Subcutaneous abdominal adipose tissue (tissue), 5 donors: Measurements from ENCODE around the gene POLH.
A peak's percentile ranks its signal among the peaks of the same experiment; 100 is the strongest.

Experiments
- H3K27ac ChIP-seq: one replicate; pipeline ENCODE4 v1.7.0; 2013; ENCODE audit warnings: low read depth, mild to moderate bottlenecking, inconsistent platforms, low read length, moderate library complexity
- H3K27me3 ChIP-seq, 5 donors: one replicate each; pipeline ENCODE4 v1.7.0; 2013; ENCODE audit warnings: low read length in 5 of 5, inconsistent platforms in 1 of 5; ENCODE audit not compliant: control insufficient read depth in 5 of 5, insufficient read depth in 4 of 5
- H3K36me3 ChIP-seq, 5 donors: one replicate each; pipeline ENCODE4 v1.7.0; 2013; ENCODE audit warnings: low read length in 5 of 5; ENCODE audit not compliant: control insufficient read depth in 5 of 5, insufficient read depth in 5 of 5
- H3K4me1 ChIP-seq, 5 donors: one replicate each; pipeline ENCODE4 v1.7.0; 2013; ENCODE audit warnings: low read length in 5 of 5, mild to moderate bottlenecking in 3 of 5, moderate library complexity in 1 of 5; ENCODE audit not compliant: control insufficient read depth in 5 of 5, insufficient read depth in 5 of 5
- H3K4me3 ChIP-seq, 5 donors: one replicate each; pipeline ENCODE4 v1.7.0; 2013; ENCODE audit warnings: low read length in 5 of 5, low read depth in 1 of 5
- H3K9ac ChIP-seq, 5 donors: one replicate each; pipeline ENCODE4 v1.7.0; 2013; ENCODE audit warnings: low read length in 5 of 5, mild to moderate bottlenecking in 4 of 5, moderate library complexity in 3 of 5
- H3K9me3 ChIP-seq, 5 donors: one replicate each; pipeline ENCODE4 v1.7.0; 2013; ENCODE audit warnings: low read length in 5 of 5; ENCODE audit not compliant: control insufficient read depth in 5 of 5
- donor health status: healthy.
- donor health status: healthy.
- donor health status: healthy.
- donor health status: healthy.
- donor health status: healthy.

The POLH gene

GRCh38 chr6:43600595-43600994, 24.6 kb downstream of the POLH start:
- Histone ChIP-seq H3K27me3 (no peaks in the 10 kb centered on the region), H3K4me1 (no peaks in the 10 kb centered on the region), H3K4me3 (no peak overlapping the region), H3K9me3 (no peaks in the 10 kb centered on the region), H3K27ac (no peak overlapping the region), H3K36me3 (peaks cover 18 to 49% (median 32%) of the 10 kb centered on the region in 5 donors), H3K9ac (peak overlapping the region in 1 of 5 donors; percentile 32)

GRCh38 chr6:43604174-43604573, 28.2 kb downstream of the POLH start:
- peak overlapping the region in 1 of 5 donors; percentile 7 for H3K9ac ChIP-seq
- peaks cover 0 to 4% (median 0%) of the 10 kb centered on the region in 5 donors for H3K4me1 ChIP-seq
- H3K4me3 ChIP-seq: no peak overlapping the region
- no peak overlapping the region for H3K27ac ChIP-seq
- no peaks in the 10 kb centered on the region for H3K9me3 ChIP-seq
- no peaks in the 10 kb centered on the region for H3K27me3 ChIP-seq
- H3K36me3 ChIP-seq: peaks cover 14 to 45% (median 29%) of the 10 kb centered on the region in 5 donors

DNA sequence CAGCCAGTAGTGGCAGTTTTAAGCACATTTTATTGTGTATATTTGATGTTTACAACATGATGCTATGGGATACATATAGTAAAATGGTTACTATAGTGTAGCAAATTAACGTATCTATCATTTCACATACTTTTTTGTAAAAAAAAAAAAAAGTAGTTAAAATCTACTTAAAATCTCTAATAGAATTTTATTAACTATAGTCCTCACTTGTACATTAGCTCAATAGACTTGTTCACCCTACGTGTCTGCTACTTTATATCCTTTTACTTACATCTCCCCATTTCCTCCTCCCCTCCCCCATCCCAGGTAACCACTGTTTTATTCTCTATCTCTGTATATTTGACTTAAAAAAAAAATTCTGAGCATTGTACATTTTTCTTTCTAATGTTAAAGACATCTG, 30.0 kb downstream of the POLH start:
- Histone ChIP-seq H3K27me3 (no peaks in the 10 kb centered on the region), H3K4me1 (peaks cover 0 to 4% (median 0%) of the 10 kb centered on the region in 5 donors), H3K9me3 (no peaks in the 10 kb centered on the region), H3K27ac (no peak overlapping the region), H3K9ac (no peak overlapping the region), H3K4me3 (no peak overlapping the region), H3K36me3 (peaks cover 15 to 48% (median 34%) of the 10 kb centered on the region in 5 donors)

DNA sequence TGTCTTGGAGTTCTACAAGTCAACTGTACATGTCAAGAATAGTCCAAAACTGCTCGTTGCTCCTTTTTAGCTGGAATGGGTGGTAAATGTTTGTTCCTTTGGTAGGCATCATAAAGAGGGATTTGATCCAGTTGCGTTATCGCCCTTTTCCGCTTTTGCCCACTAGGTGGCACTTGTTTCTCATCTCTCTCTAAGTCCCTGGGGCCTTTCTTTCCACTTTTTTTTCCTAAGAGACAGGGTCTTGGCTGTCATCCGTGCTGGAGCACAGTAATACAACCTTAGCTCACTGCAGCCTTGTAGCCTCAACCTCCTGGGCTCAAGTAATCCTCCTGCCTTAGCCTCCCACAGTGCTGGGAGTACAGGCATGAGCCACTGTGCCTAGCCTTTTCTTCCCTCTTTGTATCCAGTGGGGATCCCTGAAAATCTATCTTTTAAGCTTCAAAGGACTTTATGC, 32.4 kb downstream of the POLH start:
- H3K27ac ChIP-seq: no peak overlapping the region
- peaks cover 13 to 37% (median 28%) of the 10 kb centered on the region in 5 donors for H3K36me3 ChIP-seq
- peaks cover 0 to 4% (median 0%) of the 10 kb centered on the region in 5 donors for H3K4me1 ChIP-seq
- H3K9ac ChIP-seq: no peak overlapping the region
- H3K27me3 ChIP-seq: no peaks in the 10 kb centered on the region
- no peak overlapping the region for H3K4me3 ChIP-seq
- H3K9me3 ChIP-seq: no peaks in the 10 kb centered on the region

DNA sequence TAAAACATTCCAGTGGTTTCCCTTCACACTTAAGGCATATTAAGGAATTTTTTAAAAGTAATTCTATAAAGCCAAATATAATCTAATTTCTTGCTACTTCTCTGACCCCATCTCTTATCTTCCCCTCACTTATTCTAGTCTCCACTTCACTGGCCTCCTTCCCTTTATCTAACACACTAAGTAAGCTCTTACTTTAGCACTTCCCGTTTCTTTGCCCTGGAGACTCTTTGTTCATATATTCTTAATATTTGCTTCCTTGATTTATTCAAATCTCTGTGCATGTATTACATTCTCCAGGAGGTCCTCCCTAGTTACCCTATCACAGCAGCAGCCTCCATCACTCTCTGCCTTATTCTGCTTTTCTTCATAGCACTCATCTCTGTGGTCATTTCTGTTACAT, 32.8 kb downstream of the POLH start:
- no peak overlapping the region for H3K27ac ChIP-seq
- H3K27me3 ChIP-seq: no peaks in the 10 kb centered on the region
- H3K9ac ChIP-seq: no peak overlapping the region
- H3K9me3 ChIP-seq: no peaks in the 10 kb centered on the region
- H3K4me3 ChIP-seq: no peak overlapping the region
- peaks cover 18 to 38% (median 28%) of the 10 kb centered on the region in 5 donors for H3K36me3 ChIP-seq
- H3K4me1 ChIP-seq: peaks cover 0 to 4% (median 0%) of the 10 kb centered on the region in 5 donors

- no peaks in the 10 kb centered on the region for H3K9me3 ChIP-seq
- H3K9ac ChIP-seq: no peak overlapping the region
- H3K4me1 ChIP-seq: peaks cover 0 to 4% (median 0%) of the 10 kb centered on the region in 5 donors
- H3K36me3 ChIP-seq: peaks cover 23 to 40% (median 28%) of the 10 kb centered on the region in 5 donors
- no peaks in the 10 kb centered on the region for H3K27me3 ChIP-seq
- H3K4me3 ChIP-seq: no peak overlapping the region
- no peak overlapping the region for H3K27ac ChIP-seq
Observed at GRCh38 chr6:43609402-43609801, 33.4 kb downstream of the POLH start.

DNA sequence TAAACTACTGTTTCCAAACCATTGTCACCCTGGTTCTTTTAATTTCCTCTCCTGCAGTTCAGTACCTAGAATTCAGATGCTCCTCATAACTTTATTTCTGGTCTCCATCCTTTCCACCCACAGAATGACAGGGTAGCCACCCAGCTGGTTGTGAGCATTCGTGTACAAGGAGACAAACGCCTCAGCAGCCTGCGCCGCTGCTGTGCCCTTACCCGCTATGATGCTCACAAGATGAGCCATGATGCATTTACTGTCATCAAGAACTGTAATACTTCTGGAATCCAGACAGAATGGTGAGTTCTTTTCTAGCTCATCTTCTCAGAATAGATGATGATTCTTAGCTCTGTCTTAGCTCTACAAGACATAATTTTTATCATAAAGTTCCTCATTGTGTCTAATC, 34.4 kb downstream of the POLH start:
- Histone ChIP-seq H3K9me3 (no peaks in the 10 kb centered on the region), H3K4me1 (peaks cover 0 to 4% (median 0%) of the 10 kb centered on the region in 5 donors), H3K36me3 (peaks cover 15 to 33% (median 22%) of the 10 kb centered on the region in 5 donors), H3K27me3 (no peaks in the 10 kb centered on the region), H3K9ac (no peak overlapping the region), H3K27ac (no peak overlapping the region), H3K4me3 (no peak overlapping the region)

DNA sequence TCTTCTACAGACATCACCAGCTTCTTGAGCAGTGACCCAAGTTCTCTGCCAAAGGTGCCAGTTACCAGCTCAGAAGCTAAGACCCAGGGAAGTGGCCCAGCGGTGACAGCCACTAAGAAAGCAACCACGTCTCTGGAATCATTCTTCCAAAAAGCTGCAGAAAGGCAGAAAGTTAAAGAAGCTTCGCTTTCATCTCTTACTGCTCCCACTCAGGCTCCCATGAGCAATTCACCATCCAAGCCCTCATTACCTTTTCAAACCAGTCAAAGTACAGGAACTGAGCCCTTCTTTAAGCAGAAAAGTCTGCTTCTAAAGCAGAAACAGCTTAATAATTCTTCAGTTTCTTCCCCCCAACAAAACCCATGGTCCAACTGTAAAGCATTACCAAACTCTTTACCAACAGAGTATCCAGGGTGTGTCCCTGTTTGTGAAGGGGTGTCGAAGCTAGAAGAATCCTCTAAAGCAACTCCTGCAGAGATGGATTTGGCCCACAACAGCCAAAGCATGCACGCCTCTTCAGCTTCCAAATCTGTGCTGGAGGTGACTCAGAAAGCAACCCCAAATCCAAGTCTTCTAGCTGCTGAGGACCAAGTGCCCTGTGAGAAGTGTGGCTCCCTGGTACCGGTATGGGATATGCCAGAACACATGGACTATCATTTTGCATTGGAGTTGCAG, 37.9 kb downstream of the POLH start:
- H3K36me3 ChIP-seq: peaks cover 15 to 30% (median 20%) of the 10 kb centered on the region in 5 donors

DNA sequence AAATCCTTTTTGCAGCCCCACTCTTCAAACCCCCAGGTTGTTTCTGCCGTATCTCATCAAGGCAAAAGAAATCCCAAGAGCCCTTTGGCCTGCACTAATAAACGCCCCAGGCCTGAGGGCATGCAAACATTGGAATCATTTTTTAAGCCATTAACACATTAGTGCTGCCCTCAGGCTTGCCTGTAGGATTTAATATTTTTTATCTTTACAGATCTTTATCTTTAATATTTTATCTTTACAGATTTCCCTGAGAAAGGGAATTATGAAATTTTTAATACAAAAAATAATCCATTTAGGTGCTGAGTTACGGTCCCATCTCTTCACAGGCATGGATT, 38.4 kb downstream of the POLH start:
- no peaks in the 10 kb centered on the region for H3K27me3 ChIP-seq
- no peak overlapping the region for H3K27ac ChIP-seq
- H3K4me3 ChIP-seq: no peak overlapping the region
- no peaks in the 10 kb centered on the region for H3K9me3 ChIP-seq
- peaks cover 16 to 34% (median 22%) of the 10 kb centered on the region in 5 donors for H3K36me3 ChIP-seq
- H3K9ac ChIP-seq: no peak overlapping the region
- no peaks in the 10 kb centered on the region for H3K4me1 ChIP-seq

More for the DNA sequence above, 37.9 kb downstream of the POLH start:
- H3K27me3 ChIP-seq: no peaks in the 10 kb centered on the region
- H3K9ac ChIP-seq: no peak overlapping the region
- no peak overlapping the region for H3K4me3 ChIP-seq
- no peak overlapping the region for H3K27ac ChIP-seq
- H3K9me3 ChIP-seq: no peaks in the 10 kb centered on the region
- H3K4me1 ChIP-seq: no peaks in the 10 kb centered on the region

DNA sequence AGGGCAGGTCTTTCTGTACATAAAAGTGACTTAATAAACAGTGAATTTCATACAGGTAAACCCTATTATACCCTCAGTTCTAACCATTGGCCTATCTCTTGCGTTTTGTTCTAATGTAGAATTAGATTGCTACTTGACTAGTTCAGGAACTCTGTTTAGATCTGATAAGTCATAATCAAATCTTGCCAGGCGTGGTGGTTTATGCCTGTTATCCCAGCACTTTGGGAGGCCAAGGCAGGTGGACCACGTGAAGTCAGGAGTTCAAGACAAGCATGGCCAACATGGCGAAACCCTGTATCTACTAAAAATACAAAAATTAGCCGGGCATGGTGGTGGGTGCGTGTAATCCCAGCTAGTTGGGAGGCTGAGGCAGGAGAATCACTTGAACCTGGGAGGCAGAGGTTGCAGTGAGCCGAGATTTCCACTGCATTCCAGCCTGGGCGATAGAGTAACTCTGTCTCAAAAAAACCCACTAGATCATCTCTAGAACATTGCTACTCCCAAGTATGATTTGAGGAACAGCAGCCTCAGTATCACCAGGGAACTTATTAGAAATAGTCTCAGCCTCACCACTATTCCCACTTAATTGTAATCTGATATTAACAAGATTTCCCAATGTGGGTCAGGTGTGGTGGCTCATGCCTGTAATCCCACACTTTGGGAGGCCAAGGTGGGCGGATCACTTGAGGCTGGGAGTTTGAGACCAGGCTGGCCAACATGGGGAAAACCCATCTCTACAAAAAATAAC, 40.9 kb downstream of the POLH start:
- Histone ChIP-seq H3K9me3 (no peaks in the 10 kb centered on the region), H3K27ac (no peak overlapping the region), H3K4me3 (no peak overlapping the region), H3K4me1 (no peaks in the 10 kb centered on the region), H3K9ac (no peak overlapping the region), H3K36me3 (peaks cover 14 to 46% (median 34%) of the 10 kb centered on the region in 5 donors), H3K27me3 (no peaks in the 10 kb centered on the region)
